ENCODE measurements around the gene CD47.

The CD47 gene

DNA sequence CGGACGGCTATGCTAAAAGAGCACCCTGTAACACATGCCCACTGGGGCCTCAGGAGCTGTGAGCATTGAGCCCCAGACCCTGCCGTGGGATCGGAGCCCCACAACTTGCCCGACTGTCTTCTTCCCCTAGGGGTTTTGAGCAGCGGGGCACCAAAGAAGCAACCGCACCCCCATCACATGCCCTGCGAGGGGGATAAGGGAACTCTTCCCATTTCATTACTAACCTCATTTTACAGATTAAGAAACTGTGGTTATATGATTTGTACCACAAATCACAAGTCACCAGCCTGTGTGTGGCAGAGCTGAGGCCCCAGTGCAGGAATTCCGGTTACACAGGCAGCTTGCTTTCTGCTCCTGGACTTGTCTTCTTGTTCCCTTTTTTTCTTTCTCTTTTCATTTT, 86.2 kb downstream of the CD47 start:
- no peak for DNase-seq
- in situ Hi-C loops (cut with HindIII; ENCODE audit: low pct_ligation_motif_present, low pct_unique_long_range_greater_than_20kb, low sequenced_read_pairs): no loop called here

DNA sequence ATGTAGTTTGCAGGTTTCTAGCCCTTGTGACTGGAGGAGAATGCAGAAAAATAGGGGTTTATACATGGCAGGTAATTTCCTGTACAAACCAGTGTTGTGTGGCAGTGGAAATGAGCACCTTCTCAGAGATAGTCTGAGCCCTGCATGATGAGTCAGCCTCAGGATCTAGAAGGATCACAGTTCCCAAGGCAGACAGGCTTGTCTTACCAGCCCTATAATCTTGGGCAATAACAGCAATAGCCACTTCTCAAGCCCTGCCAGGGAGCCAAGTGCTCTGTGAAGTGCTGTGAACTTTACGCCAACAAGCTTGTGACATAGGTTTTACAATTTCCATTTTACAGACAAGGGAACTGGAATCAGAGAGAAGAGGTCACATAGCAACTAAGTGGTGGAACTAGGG, 89.4 kb downstream of the CD47 start:
- in situ Hi-C loops (cut with HindIII; ENCODE audit: low pct_ligation_motif_present, low pct_unique_long_range_greater_than_20kb, low sequenced_read_pairs): no loop called here
- DNase-seq: no peak

DNA sequence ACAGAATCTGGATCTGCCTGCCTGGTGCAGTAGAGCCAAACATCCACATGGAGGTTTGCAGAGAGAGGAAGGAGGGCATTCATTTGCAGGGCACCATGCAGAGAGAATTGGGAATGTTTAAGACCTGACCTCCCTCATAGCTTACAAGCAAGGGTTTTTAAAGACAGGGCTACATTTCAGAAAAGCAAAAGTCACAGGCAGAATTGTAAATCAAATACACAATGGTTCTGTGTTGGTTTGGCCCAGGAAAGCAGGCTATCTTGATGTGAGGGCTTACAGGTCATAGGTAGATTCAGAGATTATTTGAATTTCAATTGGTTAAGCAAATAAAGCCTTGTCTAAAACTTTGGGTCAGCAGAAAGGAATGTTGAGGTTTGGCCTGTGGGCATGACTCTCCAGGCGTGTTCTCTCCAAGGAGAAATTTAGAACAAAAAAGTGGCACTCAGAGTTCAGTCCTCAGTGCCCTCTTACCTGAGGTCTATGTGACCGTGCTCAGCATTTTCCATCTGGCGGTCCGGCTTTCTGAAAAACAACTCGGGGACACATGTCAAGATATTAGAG, 91.5 kb downstream of the CD47 start:
- in situ Hi-C loops (cut with HindIII; ENCODE audit: low pct_ligation_motif_present, low pct_unique_long_range_greater_than_20kb, low sequenced_read_pairs): no loop called here
- peak; percentile 50 for DNase-seq

DNA sequence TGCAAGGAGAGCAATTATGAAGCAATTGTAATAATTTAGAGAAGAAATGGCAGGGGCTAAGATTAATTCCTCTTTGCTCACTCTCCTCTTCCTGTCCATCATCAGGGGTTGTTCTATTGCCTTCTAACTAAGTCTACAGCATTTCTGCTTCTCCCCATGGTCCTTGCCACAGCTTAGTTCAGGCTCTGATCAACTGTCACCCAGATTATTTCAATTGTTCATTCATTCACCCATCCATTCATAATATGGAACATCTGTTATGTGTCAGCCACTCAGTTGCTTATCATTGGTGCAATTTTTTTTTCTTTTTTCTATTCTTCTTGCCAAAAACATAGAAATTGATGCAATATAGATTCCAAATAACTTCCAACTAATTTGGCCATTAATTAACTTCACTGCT, 93.2 kb downstream of the CD47 start:
- in situ Hi-C loops (cut with HindIII; ENCODE audit: low pct_ligation_motif_present, low pct_unique_long_range_greater_than_20kb, low sequenced_read_pairs): no loop called here
- no peak for DNase-seq

DNA sequence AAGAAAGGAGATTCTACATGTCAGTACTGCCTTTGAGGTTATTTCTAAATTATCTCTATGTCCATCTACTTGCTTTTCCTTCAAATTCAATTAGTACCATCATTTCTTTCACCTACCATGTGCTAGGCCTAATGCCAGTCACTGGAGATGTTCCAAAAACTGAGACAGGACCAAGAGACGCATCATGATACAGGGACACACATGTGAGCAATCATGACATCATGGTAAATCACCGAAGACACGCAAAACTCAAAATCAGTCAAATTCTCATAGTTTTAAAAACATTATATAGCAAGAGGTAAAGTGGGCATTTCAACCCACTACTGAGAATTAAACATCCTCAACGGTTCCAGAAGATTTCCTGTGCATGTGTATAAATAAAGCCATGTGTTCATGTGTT, 95.0 kb downstream of the CD47 start:
- in situ Hi-C loops (cut with HindIII; ENCODE audit: low pct_ligation_motif_present, low pct_unique_long_range_greater_than_20kb, low sequenced_read_pairs): no loop called here
- DNase-seq: no peak

DNA sequence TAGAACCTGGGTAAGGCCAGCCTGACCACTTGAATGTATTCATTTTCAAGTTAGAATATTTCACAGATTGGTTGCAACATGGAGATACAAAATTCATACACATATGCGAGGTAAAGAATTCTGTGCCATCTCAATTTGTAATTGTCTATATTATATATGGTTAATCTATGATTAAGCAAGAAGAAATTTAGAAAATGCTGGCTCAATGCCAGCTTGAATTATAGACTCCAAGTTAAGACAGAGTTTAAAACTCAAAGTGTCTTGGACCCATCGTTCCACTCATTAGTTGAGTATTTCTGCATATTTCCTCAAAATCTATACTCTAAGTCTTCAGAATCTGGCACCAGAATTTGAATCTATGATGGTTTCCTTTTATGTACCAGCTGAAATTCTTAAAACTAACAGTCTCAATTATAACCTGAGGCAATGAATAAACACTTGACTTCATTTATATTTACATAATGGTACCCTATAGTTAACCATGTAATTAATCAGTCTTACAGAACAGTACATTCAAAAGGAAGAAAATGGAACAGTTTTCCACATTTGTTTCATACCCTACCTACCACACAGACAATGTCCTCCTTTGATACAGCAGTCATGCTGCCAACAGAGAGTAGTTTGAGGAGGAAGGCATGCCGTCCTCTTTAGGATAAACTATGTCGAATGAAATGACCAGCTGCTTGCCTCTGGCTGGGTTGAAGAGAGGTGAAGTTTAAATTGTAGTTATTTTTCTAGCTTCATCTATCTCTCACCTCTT, 95.7 kb downstream of the CD47 start:
- in situ Hi-C loops (cut with HindIII; ENCODE audit: low pct_ligation_motif_present, low pct_unique_long_range_greater_than_20kb, low sequenced_read_pairs): no loop called here
- no peak for DNase-seq

DNA sequence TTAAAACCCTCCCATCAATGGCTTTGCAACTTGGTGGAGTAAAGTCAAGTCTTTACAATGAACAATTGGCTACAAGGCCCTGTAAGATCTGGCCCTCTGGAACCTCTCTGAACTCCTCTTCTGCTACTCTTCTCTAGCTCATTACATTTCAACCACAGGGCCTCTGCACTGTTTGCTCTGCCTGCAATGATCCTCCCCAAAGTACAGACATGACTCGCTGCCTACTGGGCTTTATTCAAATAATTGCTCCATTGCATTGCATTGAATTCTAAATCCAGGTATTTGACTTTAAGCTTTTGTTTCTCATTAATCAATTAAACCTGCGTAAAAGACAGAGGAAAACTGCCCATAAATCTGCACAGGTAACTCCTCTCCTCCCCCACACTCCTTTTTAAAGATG, 96.7 kb downstream of the CD47 start:
- in situ Hi-C loops (cut with HindIII; ENCODE audit: low pct_ligation_motif_present, low pct_unique_long_range_greater_than_20kb, low sequenced_read_pairs): no loop called here
- DNase-seq: no peak

DNA sequence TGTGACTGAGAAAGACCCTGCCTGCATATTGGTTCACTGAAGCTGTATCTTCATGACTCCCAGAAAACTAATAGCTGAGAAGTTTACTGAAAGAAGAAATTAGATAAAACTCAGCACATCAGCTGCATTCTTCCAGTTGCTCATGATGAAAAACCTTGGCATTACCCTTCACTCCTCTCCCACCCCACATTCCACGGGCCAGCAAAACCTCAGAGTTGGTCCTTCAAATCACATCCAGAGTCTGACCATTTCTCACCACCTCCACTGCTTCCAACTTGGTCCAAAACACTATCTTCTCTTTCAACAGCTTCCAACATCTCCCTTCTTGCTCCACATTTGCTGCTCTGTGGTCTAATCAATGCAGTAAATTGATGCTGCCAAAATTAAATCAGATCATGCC, 97.1 kb downstream of the CD47 start:
- DNase-seq: peak; percentile 16
- in situ Hi-C loops (cut with HindIII; ENCODE audit: low pct_ligation_motif_present, low pct_unique_long_range_greater_than_20kb, low sequenced_read_pairs): no loop called here

Data from ACHN (cell line).